SK-N-SH (cell line): Measurements from ENCODE around the gene PXT1. TPM values are rescaled to one million over a fixed set of nuclear protein-coding genes. Genes with fewer than 3 reads are reported as not detected.

Experiments
- CTCF ChIA-PET: fragments of 300-600, 350-600 bp; formaldehyde crosslinking; extraction: SDS; loops from one replicate; lab custom pipeline; 2021; lab: Yijun Ruan, JAX
- POLR2A ChIA-PET: fragments of 350-600 bp; sonication (Branson Sonifier 250); formaldehyde crosslinking; extraction: SDS; loops from one replicate; lab custom pipeline; 2020; ENCODE audit warnings: antibody characterized with exemption, inconsistent platforms; lab: Yijun Ruan, JAX
- DNase-seq: peaks from one replicate; pipeline ENCODE4 v3.0.0; 2012
- H2AFZ ChIP-seq: fragments of 200-600 bp; sonication (generic); 2 replicates; pipeline ENCODE4 v1.8.1; 2016; ENCODE audit warnings: antibody characterized with exemption, mild to moderate bottlenecking, low read depth
- H3F3A ChIP-seq: fragments of 200-600 bp; sonication (generic); replicated peaks from 2 replicates; pipeline ENCODE3; 2016; ENCODE audit warnings: antibody characterized with exemption, mild to moderate bottlenecking; ENCODE audit not compliant: insufficient read depth
- H3K27ac ChIP-seq, 2 experiments: fragments of 200-500 bp in 1 of 2; fragments of 200-600 bp in 1 of 2; sonication (Bioruptor generic) in 1 of 2; sonication (generic), shearing (Covaris generic) in 1 of 2; 2 replicates each; pipeline versions ENCODE4 v1.5.1 to v1.6.1; 2014 to 2016; ENCODE audit warnings: low read depth in 2 of 2, inconsistent platforms in 1 of 2, low read length in 1 of 2, mild to moderate bottlenecking in 1 of 2, mixed read lengths in 1 of 2
- H3K27me3 ChIP-seq: fragments of 200-600 bp; sonication (generic), shearing (Covaris generic); 2 replicates; pipeline ENCODE4 v1.6.1; 2016; ENCODE audit warnings: mixed run types; ENCODE audit not compliant: insufficient read depth
- H3K36me3 ChIP-seq, 2 experiments: fragments of 200-500 bp in 1 of 2; fragments of 200-600 bp in 1 of 2; sonication (Bioruptor generic) in 1 of 2; sonication (generic) in 1 of 2; replicated peaks in 1 of 2; 2 replicates each; pipeline versions ENCODE3 to v1.5.1; 2014 to 2016; ENCODE audit warnings: low read length in 1 of 2, mild to moderate bottlenecking in 1 of 2; ENCODE audit not compliant: insufficient read depth in 2 of 2, control insufficient read depth in 1 of 2
- H3K4me1 ChIP-seq, 2 experiments: fragments of 200-500 bp in 1 of 2; fragments of 200-600 bp in 1 of 2; sonication (Bioruptor generic) in 1 of 2; sonication (generic), shearing (Covaris generic) in 1 of 2; 2 replicates each; pipeline versions ENCODE4 v1.5.1 to v1.6.1; 2014 to 2016; ENCODE audit warnings: low read depth in 1 of 2, low read length in 1 of 2, mixed run types in 1 of 2; ENCODE audit not compliant: insufficient read depth in 2 of 2, control insufficient read depth in 1 of 2
- H3K4me2 ChIP-seq: fragments of 200-600 bp; sonication (generic), shearing (Covaris generic); 2 replicates; pipeline ENCODE4 v1.6.1; 2017; ENCODE audit warnings: mixed run types
- H3K4me3 ChIP-seq, 2 experiments: fragments of 200-500 bp in 1 of 2; fragments of 200-600 bp in 1 of 2; sonication (Bioruptor generic) in 1 of 2; sonication (generic), shearing (Covaris generic) in 1 of 2; 2 replicates each; pipeline versions ENCODE4 v1.5.1 to v1.8.1; 2014 to 2016; ENCODE audit warnings: low read depth in 2 of 2, inconsistent platforms in 1 of 2, low read length in 1 of 2, mild to moderate bottlenecking in 1 of 2, mixed read lengths in 1 of 2, moderate library complexity in 1 of 2
- H3K79me2 ChIP-seq: fragments of 200-600 bp; sonication (generic); 2 replicates; pipeline ENCODE4 v1.8.1; 2017; ENCODE audit warnings: mild to moderate bottlenecking; ENCODE audit not compliant: insufficient read depth
- H3K9ac ChIP-seq: fragments of 200-600 bp; sonication (generic); 2 replicates; pipeline ENCODE4 v1.6.1; 2017; ENCODE audit warnings: mixed run types
- H3K9me2 ChIP-seq: fragments of 200-600 bp; sonication (generic); 2 replicates; pipeline ENCODE4 v1.6.1; 2017; ENCODE audit warnings: mixed run types
- H3K9me3 ChIP-seq: fragments of 200-600 bp; sonication (generic); 2 replicates; pipeline ENCODE4 v1.6.1; 2017; ENCODE audit warnings: mixed run types, mild to moderate bottlenecking, moderate library complexity
- H4K20me1 ChIP-seq: fragments of 200-600 bp; sonication (generic); 2 replicates; pipeline ENCODE4 v1.6.1; 2017; ENCODE audit warnings: mild to moderate bottlenecking, mixed run types; ENCODE audit not compliant: insufficient read depth
- CHD2 ChIP-seq: fragments of 150-350 bp; IDR thresholded peaks from 2 replicates; pipeline ENCODE4 v1.6.1; 2018; ENCODE audit warnings: low read length; ENCODE audit not compliant: partially characterized antibody
- EZH2phosphoT487 ChIP-seq: fragments of 200-600 bp; sonication (generic); IDR thresholded peaks from 2 replicates; pipeline ENCODE4 v1.6.1; 2017; ENCODE audit warnings: low read depth, mixed run types, mild to moderate bottlenecking, antibody characterized with exemption, moderate library complexity, borderline replicate concordance
- FOXJ3 ChIP-seq: sonication (generic); formaldehyde crosslinking; IDR thresholded peaks from 2 replicates; pipeline ENCODE4 v1.5.1; 2020; ENCODE audit warnings: mild to moderate bottlenecking, missing genetic modification reagents
- FOXM1 ChIP-seq: IDR thresholded peaks from 2 replicates; pipeline ENCODE4 v1.4.0; 2012; ENCODE audit warnings: low read depth, mild to moderate bottlenecking
- NFIC ChIP-seq: IDR thresholded peaks from 2 replicates; pipeline ENCODE4 v1.4.0; 2012; ENCODE audit warnings: borderline replicate concordance
- ZBTB33 ChIP-seq: IDR thresholded peaks from 2 replicates; pipeline ENCODE4 v1.4.0; 2012; ENCODE audit warnings: low read depth, borderline replicate concordance
- WGBS: methylation state at CpG from one replicate; pipeline ENCODE4 v1.1.6; 2017; ENCODE audit warnings: low lambda C conversion rate; 5-methylcytosine and 5-hydroxymethylcytosine counted together
- polyA plus RNA-seq, 3 experiments: library from polyadenylated mRNA; depleted of rRNA; stranded (reverse); fragments of >200 nt; gene quantifications; 2 replicates each; pipeline ENCODE4 v1.2.3, GENCODE V29; 2012
- TF ChIP-seq, protein P1 (sequence below): IDR thresholded peaks from 2 replicates; pipeline ENCODE4 v1.4.0; 2012; ENCODE audit warnings: low read depth
- TF ChIP-seq, protein P2 (sequence below): fragments of 150-350 bp; IDR thresholded peaks from 2 replicates; pipeline ENCODE4 v1.6.1; 2017; ENCODE audit warnings: antibody characterized with exemption, low read length, low read depth, borderline replicate concordance

The PXT1 gene
- polyA plus RNA-seq, 1 of the 3 experiments (the other 2 are of a cell fraction): not detected

- no peaks in the 10 kb centered on the region for H3F3A ChIP-seq
- no peak overlapping the region for H3K9ac ChIP-seq
- no peaks in the 10 kb centered on the region for H3K9me3 ChIP-seq
- no peaks in the 10 kb centered on the region for H3K79me2 ChIP-seq
- no peaks in the 10 kb centered on the region for H3K9me2 ChIP-seq
- POLR2A ChIA-PET: no interaction called here
- peaks cover 0 to 6% of the 10 kb centered on the region in 2 experiments; a peak in 1 of 4 replicates for H3K4me1 ChIP-seq
- H3K4me3 ChIP-seq: no peak overlapping the region
- 79% methylated on average over 9 of the region's 9 CpGs for WGBS
- no peaks in the 10 kb centered on the region for H3K36me3 ChIP-seq
- H4K20me1 ChIP-seq: no peaks in the 10 kb centered on the region
- H3K27me3 ChIP-seq: no peaks in the 10 kb centered on the region
- CTCF ChIA-PET: interaction anchor here (1.0 to 4.5 kb wide), 3 partner anchors 21 to 377 kb away, joined by 3 to 26 read pairs (median 4); no protein-coding TSS in a partner anchor
- H2AFZ ChIP-seq: no peak overlapping the region
- no peak overlapping the region for H3K4me2 ChIP-seq
- no peak overlapping the region for H3K27ac ChIP-seq
- DNase-seq: no peak
- no peak for TF ChIP-seq FOXM1
- TF ChIP-seq FOXJ3 (CRISPR knock-in tag): no peak
Observed at GRCh38 chr6:36381502-36382389, 60.9 kb downstream of the PXT1 start.

GRCh38 chr6:36380166-36380565 is 62.5 kb downstream of the PXT1 start:
- ChIA-PET CTCF (interaction anchor here (1.0 to 4.5 kb wide), 3 partner anchors 19 to 379 kb away, joined by 3 to 26 read pairs (median 3); no protein-coding TSS in a partner anchor), POLR2A (no interaction called here)
- Histone ChIP-seq H3K36me3 (no peaks in the 10 kb centered on the region), H4K20me1 (no peaks in the 10 kb centered on the region), H3K4me3 (no peak overlapping the region), H3K27me3 (no peaks in the 10 kb centered on the region), H2AFZ (no peak overlapping the region), H3K9ac (no peak overlapping the region), H3K4me1 (peaks cover 0 to 4% of the 10 kb centered on the region in 2 experiments; a peak in 1 of 4 replicates), H3K27ac (no peak overlapping the region), H3K79me2 (no peaks in the 10 kb centered on the region), H3K9me3 (no peaks in the 10 kb centered on the region), H3K4me2 (no peak overlapping the region), H3F3A (no peaks in the 10 kb centered on the region), H3K9me2 (no peaks in the 10 kb centered on the region)
- WGBS: 57% methylated on average over 1 of the region's 4 CpGs
- no peak for DNase-seq
- TF ChIP-seq, protein P1, sequence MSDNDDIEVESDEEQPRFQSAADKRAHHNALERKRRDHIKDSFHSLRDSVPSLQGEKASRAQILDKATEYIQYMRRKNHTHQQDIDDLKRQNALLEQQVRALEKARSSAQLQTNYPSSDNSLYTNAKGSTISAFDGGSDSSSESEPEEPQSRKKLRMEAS: no peak
- no peak for TF ChIP-seq CHD2
- TF ChIP-seq, protein P2, sequence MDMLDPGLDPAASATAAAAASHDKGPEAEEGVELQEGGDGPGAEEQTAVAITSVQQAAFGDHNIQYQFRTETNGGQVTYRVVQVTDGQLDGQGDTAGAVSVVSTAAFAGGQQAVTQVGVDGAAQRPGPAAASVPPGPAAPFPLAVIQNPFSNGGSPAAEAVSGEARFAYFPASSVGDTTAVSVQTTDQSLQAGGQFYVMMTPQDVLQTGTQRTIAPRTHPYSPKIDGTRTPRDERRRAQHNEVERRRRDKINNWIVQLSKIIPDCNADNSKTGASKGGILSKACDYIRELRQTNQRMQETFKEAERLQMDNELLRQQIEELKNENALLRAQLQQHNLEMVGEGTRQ: no peak

GRCh38 chr6:36378936-36379335 is 63.7 kb downstream of the PXT1 start:
- no peak overlapping the region for H3K9ac ChIP-seq
- H3K27me3 ChIP-seq: no peaks in the 10 kb centered on the region
- ChIA-PET CTCF (no interaction called here), POLR2A (no interaction called here)
- no peaks in the 10 kb centered on the region for H3K36me3 ChIP-seq
- no peak overlapping the region for H2AFZ ChIP-seq
- DNase-seq: no peak
- no peak overlapping the region for H3K4me2 ChIP-seq
- H3K4me3 ChIP-seq: no peak overlapping the region
- H3K79me2 ChIP-seq: no peaks in the 10 kb centered on the region
- peaks cover 0 to 4% of the 10 kb centered on the region in 2 experiments; a peak in 1 of 4 replicates for H3K4me1 ChIP-seq
- H3K9me2 ChIP-seq: no peaks in the 10 kb centered on the region
- H3K9me3 ChIP-seq: no peaks in the 10 kb centered on the region
- WGBS: 87% methylated on average over 10 of the region's 10 CpGs
- no peak overlapping the region for H3K27ac ChIP-seq
- TF ChIP-seq NFIC: no peak
- TF ChIP-seq EZH2phosphoT487: no peak
- TF ChIP-seq ZBTB33: no peak
- H4K20me1 ChIP-seq: no peaks in the 10 kb centered on the region
- no peaks in the 10 kb centered on the region for H3F3A ChIP-seq
